Body of pancreas (tissue), 4 donors: ENCODE measurements around the gene METTL14. TPM values are rescaled to one million over a fixed set of nuclear protein-coding genes. Genes with fewer than 3 reads are reported as not detected.

ENCODE experiments used
- ATAC-seq: fragments of 150-250 bp; one replicate; pipeline ENCODE4 v1.9.1; 2016
- DNase-seq, 4 donors: peaks; one replicate each; pipeline ENCODE4 v3.0.0-alpha.2; 2019
- H3K27ac ChIP-seq, 4 donors: fragments of 200-600 bp; sonication (generic); 1 replicate in 3 of 4; 2 replicates in 1 of 4; pipeline versions ENCODE4 v1.5.1 to v1.6.1; 2016 to 2019; ENCODE audit warnings: mild to moderate bottlenecking in 1 of 4, mixed read lengths in 1 of 4, moderate library complexity in 1 of 4
- H3K27me3 ChIP-seq, 2 donors: fragments of 200-600 bp; sonication (generic); one replicate each; pipeline ENCODE4 v1.6.0; 2016; ENCODE audit warnings: mild to moderate bottlenecking in 1 of 2
- H3K36me3 ChIP-seq, 2 donors: fragments of 200-600 bp; sonication (generic); replicated peaks in 1 of 2; 2 replicates each; pipeline ENCODE4 v1.5.1; 2016; ENCODE audit warnings: low read depth in 2 of 2; ENCODE audit not compliant: insufficient read depth in 1 of 2
- H3K4me1 ChIP-seq: fragments of 200-600 bp; sonication (generic); one replicate; pipeline ENCODE4 v1.6.0; 2016
- H3K4me3 ChIP-seq, 2 donors: fragments of 200-600 bp; sonication (generic); 1 replicate in 1 of 2; 2 replicates in 1 of 2; pipeline ENCODE4 v1.5.1; 2016 to 2019
- H3K9me3 ChIP-seq, 3 donors: fragments of 200-600 bp; sonication (generic); 1 replicate in 2 of 3; 2 replicates in 1 of 3; pipeline ENCODE4 v1.5.1; 2016
- CTCF ChIP-seq, 7 experiments: fragments of 450-650 bp in 4 of 7; fragments of 200-600 bp in 3 of 7; sonication (generic) in 3 of 7; IDR thresholded peaks; one replicate each; pipeline ENCODE4 v1.5.1; 2016 to 2019; ENCODE audit warnings: antibody characterized with exemption in 7 of 7
- POLR2A ChIP-seq, 3 donors: fragments of 450-650 bp; IDR thresholded peaks; one replicate each; pipeline ENCODE4 v1.6.1; 2016; ENCODE audit warnings: antibody characterized with exemption in 3 of 3, mild to moderate bottlenecking in 2 of 3
- WGBS, 2 donors: methylation state at CpG; one replicate each; pipeline ENCODE4 v1.1.5; 2017; 5-methylcytosine and 5-hydroxymethylcytosine counted together
- intact Hi-C: fragments of 100-400 bp; cut with DNase I; formaldehyde crosslinking; loops from one replicate; pipeline ENCODE4 v1.15.1; 2023
- total RNA-seq, 2 donors: library from RNA; depleted of rRNA; stranded (reverse); fragments of >200 nt; gene quantifications; one replicate each; pipeline ENCODE4 v1.1.0, GENCODE V29; 2016

METTL14 gene
- total RNA-seq, 2 donors from 2014 or later = 8.0 to 14.2 TPM

- Histone ChIP-seq H3K9me3 (no peaks in the 10 kb centered on the region), H3K4me3 (no peak overlapping the region), H3K27ac (no peak overlapping the region), H3K36me3 (peaks cover 0 to 41% of the 10 kb centered on the region in 2 donors), H3K27me3 (no peaks in the 10 kb centered on the region), H3K4me1 (peaks cover 3% of the 10 kb centered on the region)
- TF ChIP-seq CTCF (IDR thresholded peaks at IDR 0.05) (no peak), POLR2A (IDR thresholded peaks at IDR 0.05) (no peak)
- ATAC-seq (no peak), DNase-seq (no peak)
- intact Hi-C loops = no loop called here
- WGBS, 2 donors = 77 to 86% methylated on average over 2 to 3 of the region's 3 CpGs
Observed at GRCh38 chr4:118732591-118733330, 47.6 kb downstream of the METTL14 start.

DNA sequence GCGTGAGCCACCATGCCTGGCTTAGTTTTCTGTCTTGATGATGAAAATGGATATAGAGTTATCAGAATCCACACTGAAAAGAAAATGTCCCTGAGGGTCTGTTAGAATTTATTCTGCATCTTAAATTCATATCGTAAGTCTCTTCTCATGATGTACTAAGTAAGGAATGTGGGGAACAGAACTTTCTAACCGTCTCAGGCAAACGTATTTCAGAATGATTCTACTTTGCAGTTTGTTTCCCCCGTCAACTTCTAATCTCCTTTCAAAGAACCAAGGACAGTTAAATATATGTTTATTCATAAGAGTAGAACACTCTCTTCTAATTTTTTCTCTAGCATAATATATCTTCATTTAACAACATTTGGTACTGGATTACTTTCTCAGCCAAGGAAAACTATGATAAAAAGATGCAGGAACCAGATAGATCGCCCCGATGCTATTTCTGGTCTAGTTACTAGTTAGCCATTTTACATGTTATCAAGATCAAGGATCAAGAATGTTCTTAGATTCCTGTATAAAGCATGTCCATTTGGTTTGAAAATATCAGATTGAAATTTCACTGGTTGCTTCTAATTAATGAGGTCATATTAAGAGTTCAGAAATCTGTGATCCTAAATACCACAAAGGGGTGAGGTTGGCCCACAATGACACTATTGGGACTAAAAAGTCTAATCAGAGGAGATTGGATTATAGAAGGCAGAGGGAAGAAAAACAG lies 49.5 kb downstream of the METTL14 start:
- WGBS, 2 donors = 58 to 70% methylated on average over 7 of the region's 7 CpGs
- H3K9me3 ChIP-seq = no peaks in the 10 kb centered on the region
- intact Hi-C loops = no loop called here
- peaks cover 0 to 39% of the 10 kb centered on the region in 2 donors for H3K36me3 ChIP-seq
- no peak overlapping the region for H3K27ac ChIP-seq
- no peaks in the 10 kb centered on the region for H3K27me3 ChIP-seq
- H3K4me1 ChIP-seq = peaks cover 6% of the 10 kb centered on the region
- DNase-seq (no peak), ATAC-seq (no peak)
- TF ChIP-seq CTCF (IDR thresholded peaks at IDR 0.05) = no peak
- TF ChIP-seq POLR2A (IDR thresholded peaks at IDR 0.05) = no peak
- no peak overlapping the region for H3K4me3 ChIP-seq

GRCh38 chr4:118736900-118737299 lies 51.7 kb downstream of the METTL14 start:
- H3K4me3 ChIP-seq = no peak overlapping the region
- no peaks in the 10 kb centered on the region for H3K9me3 ChIP-seq
- TF ChIP-seq POLR2A (IDR thresholded peaks at IDR 0.05) = no peak
- no peak for TF ChIP-seq CTCF (IDR thresholded peaks at IDR 0.05)
- DNase-seq (no peak), ATAC-seq (no peak)
- H3K36me3 ChIP-seq = peaks cover 0 to 39% of the 10 kb centered on the region in 2 donors
- no peaks in the 10 kb centered on the region for H3K27me3 ChIP-seq
- H3K4me1 ChIP-seq = peaks cover 6% of the 10 kb centered on the region
- intact Hi-C loops = no loop called here
- H3K27ac ChIP-seq = no peak overlapping the region

GRCh38 chr4:118738090-118738489 lies 52.9 kb downstream of the METTL14 start:
- intact Hi-C loops = no loop called here
- ATAC-seq = no peak
- H3K4me1 ChIP-seq = peaks cover 6% of the 10 kb centered on the region
- H3K9me3 ChIP-seq = no peaks in the 10 kb centered on the region
- peaks cover 0 to 31% of the 10 kb centered on the region in 2 donors for H3K36me3 ChIP-seq
- 38 to 44% methylated on average over 3 of the region's 3 CpGs for WGBS, 2 donors
- no peak overlapping the region for H3K4me3 ChIP-seq
- DNase-seq = peak in 2 of 4 donors; percentile 25 to 34
- H3K27ac ChIP-seq = no peak overlapping the region
- H3K27me3 ChIP-seq = no peaks in the 10 kb centered on the region
- TF ChIP-seq POLR2A (IDR thresholded peaks at IDR 0.05) = no peak
- no peak for TF ChIP-seq CTCF (IDR thresholded peaks at IDR 0.05)
